ENCODE data around the gene LIMK1. TPM values are rescaled to one million over a fixed set of nuclear protein-coding genes. Genes with fewer than 3 reads are reported as not detected.

Gene LIMK1
- total and polyA plus RNA-seq, 11 donors: 6.3 to 23.2 (median 10.8) TPM

- no peak overlapping the region for H3K4me3 ChIP-seq
- H3K4me1 ChIP-seq: no peaks in the 10 kb centered on the region
- ATAC-seq (no peak), DNase-seq (peak in 1 of 5 donors; percentile 57)
- intact Hi-C loops (cut with DNase I): loop anchor here in 8 of 10 donors (2.0 to 10.0 kb wide), 6 partner anchors 116 to 333 kb away; no protein-coding TSS in a partner anchor
- no peaks in the 10 kb centered on the region for H3K27me3 ChIP-seq
- no peak for TF ChIP-seq POLR2A (IDR thresholded peaks at IDR 0.05)
- TF ChIP-seq, protein P1, sequence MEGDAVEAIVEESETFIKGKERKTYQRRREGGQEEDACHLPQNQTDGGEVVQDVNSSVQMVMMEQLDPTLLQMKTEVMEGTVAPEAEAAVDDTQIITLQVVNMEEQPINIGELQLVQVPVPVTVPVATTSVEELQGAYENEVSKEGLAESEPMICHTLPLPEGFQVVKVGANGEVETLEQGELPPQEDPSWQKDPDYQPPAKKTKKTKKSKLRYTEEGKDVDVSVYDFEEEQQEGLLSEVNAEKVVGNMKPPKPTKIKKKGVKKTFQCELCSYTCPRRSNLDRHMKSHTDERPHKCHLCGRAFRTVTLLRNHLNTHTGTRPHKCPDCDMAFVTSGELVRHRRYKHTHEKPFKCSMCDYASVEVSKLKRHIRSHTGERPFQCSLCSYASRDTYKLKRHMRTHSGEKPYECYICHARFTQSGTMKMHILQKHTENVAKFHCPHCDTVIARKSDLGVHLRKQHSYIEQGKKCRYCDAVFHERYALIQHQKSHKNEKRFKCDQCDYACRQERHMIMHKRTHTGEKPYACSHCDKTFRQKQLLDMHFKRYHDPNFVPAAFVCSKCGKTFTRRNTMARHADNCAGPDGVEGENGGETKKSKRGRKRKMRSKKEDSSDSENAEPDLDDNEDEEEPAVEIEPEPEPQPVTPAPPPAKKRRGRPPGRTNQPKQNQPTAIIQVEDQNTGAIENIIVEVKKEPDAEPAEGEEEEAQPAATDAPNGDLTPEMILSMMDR (IDR thresholded peaks at IDR 0.05): no peak
- H3K36me3 ChIP-seq: peaks cover 0 to 31% (median 5%) of the 10 kb centered on the region in 9 donors
- no peaks in the 10 kb centered on the region for H3K9me3 ChIP-seq
- WGBS, 4 donors: 92 to 95% (median 93%) methylated on average over 16 of the region's 16 CpGs
- no peak overlapping the region for H3K27ac ChIP-seq
Measured at GRCh38 chr7:74069086-74069541, 14.5 kb upstream of the LIMK1 start.

GRCh38 chr7:74069790-74070618 is 13.6 kb upstream of the LIMK1 start:
- H3K4me1 ChIP-seq: no peaks in the 10 kb centered on the region
- H3K36me3 ChIP-seq: peaks cover 0 to 24% (median 0%) of the 10 kb centered on the region in 9 donors
- no peak for DNase-seq
- 78 to 83% (median 82%) methylated on average over 11 of the region's 11 CpGs for WGBS, 4 donors
- TF ChIP-seq, protein P1 (IDR thresholded peaks at IDR 0.05): no peak
- TF ChIP-seq POLR2A (IDR thresholded peaks at IDR 0.05): no peak
- H3K4me3 ChIP-seq: no peak overlapping the region
- H3K9me3 ChIP-seq: no peaks in the 10 kb centered on the region
- ATAC-seq: peak in 1 of 4 donors; percentile 7
- intact Hi-C loops (cut with DNase I): loop anchor here in 9 of 10 donors (2.0 to 10.0 kb wide), 6 partner anchors 115 to 332 kb away; no protein-coding TSS in a partner anchor
- no peak overlapping the region for H3K27ac ChIP-seq
- H3K27me3 ChIP-seq: no peaks in the 10 kb centered on the region

- TF ChIP-seq POLR2A (IDR thresholded peaks at IDR 0.05): no peak
- TF ChIP-seq, protein P1 (IDR thresholded peaks at IDR 0.05): no peak
- Histone ChIP-seq H3K4me1 (no peaks in the 10 kb centered on the region), H3K4me3 (no peak overlapping the region), H3K27me3 (no peaks in the 10 kb centered on the region), H3K36me3 (peaks cover 0 to 18% (median 0%) of the 10 kb centered on the region in 9 donors), H3K27ac (no peak overlapping the region), H3K9me3 (no peaks in the 10 kb centered on the region)
- peak in 2 of 4 donors; percentile 10 to 19 for ATAC-seq
- peak in 1 of 5 donors; percentile 54 for DNase-seq
- intact Hi-C loops (cut with DNase I): loop anchor here in 3 of 10 donors (5.0 to 10.0 kb wide), 2 partner anchors 114 to 332 kb away; no protein-coding TSS in a partner anchor
- WGBS, 4 donors: 75 to 80% (median 77%) methylated on average over 6 of the region's 6 CpGs
Measured at GRCh38 chr7:74070619-74070921, 13.0 kb upstream of the LIMK1 start.

DNA sequence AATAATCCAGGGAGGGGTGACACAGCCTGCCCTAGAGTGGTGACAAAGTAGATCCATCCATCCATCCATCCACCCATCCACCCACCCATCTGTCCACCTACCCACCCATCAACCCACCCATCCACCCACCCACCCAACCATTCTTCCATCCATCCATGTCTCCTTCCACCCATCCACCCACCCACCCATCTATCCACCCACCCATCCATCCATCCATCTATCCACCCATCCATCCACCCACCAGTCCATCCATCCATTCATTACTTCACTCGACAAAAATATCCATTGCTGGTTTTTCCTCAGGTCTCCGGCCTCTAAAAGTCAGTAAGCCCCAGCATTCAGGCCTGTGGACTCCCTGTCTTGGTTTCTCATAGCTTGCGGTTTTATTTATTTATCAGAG is 12.5 kb upstream of the LIMK1 start:
- 93 to 98% (median 95%) methylated on average over 3 of the region's 3 CpGs for WGBS, 4 donors

More for the DNA sequence above, 12.5 kb upstream of the LIMK1 start:
- Histone ChIP-seq H3K9me3 (no peaks in the 10 kb centered on the region), H3K4me3 (no peak overlapping the region), H3K27ac (no peak overlapping the region), H3K27me3 (no peaks in the 10 kb centered on the region), H3K36me3 (peaks cover 0 to 14% (median 0%) of the 10 kb centered on the region in 9 donors), H3K4me1 (no peaks in the 10 kb centered on the region)
- DNase-seq (no peak), ATAC-seq (no peak)
- intact Hi-C loops (cut with DNase I): loop anchor here in 3 of 10 donors (5.0 to 10.0 kb wide), 2 partner anchors 114 to 331 kb away; no protein-coding TSS in a partner anchor
- TF ChIP-seq POLR2A (IDR thresholded peaks at IDR 0.05): no peak
- TF ChIP-seq, protein P1 (IDR thresholded peaks at IDR 0.05): no peak
